Measurements from ENCODE around the gene PARK7.
"Not testable (repeated sequence)": the region's sequence is repeated elsewhere in the genome, so short reads cannot be mapped to it uniquely, and the experiment has no call there.

PARK7 gene

GRCh38 chr1:7943251-7943650 is 18.3 kb upstream of the PARK7 start:
- DNase-seq (ENCODE audit: low read depth): no peak

GRCh38 chr1:7948960-7949359 is 12.6 kb upstream of the PARK7 start:
- DNase-seq (ENCODE audit: low read depth): no peak

GRCh38 chr1:7952791-7953190 is 8.7 kb upstream of the PARK7 start:
- not testable (repeated sequence) for DNase-seq (ENCODE audit: low read depth)

GRCh38 chr1:7953850-7954609 is 7.5 kb upstream of the PARK7 start:
- DNase-seq (ENCODE audit: low read depth): peak; percentile 84

GRCh38 chr1:7954683-7955082 is 6.8 kb upstream of the PARK7 start:
- DNase-seq (ENCODE audit: low read depth): no peak

- DNase-seq (ENCODE audit: low read depth): no peak
Observed at GRCh38 chr1:7956218-7957032, 5.1 kb upstream of the PARK7 start.

GRCh38 chr1:7960165-7960564 is 1.3 kb upstream of the PARK7 start:
- no peak for DNase-seq (ENCODE audit: low read depth)

- DNase-seq (ENCODE audit: low read depth): no peak
Observed at GRCh38 chr1:7960867-7961215, 670 bp upstream of the PARK7 start.

GRCh38 chr1:7962014-7962335 is 464 bp downstream of the PARK7 start:
- DNase-seq (ENCODE audit: low read depth): no peak

- no peak for DNase-seq (ENCODE audit: low read depth)
Observed at GRCh38 chr1:7962636-7963377, 1.3 kb downstream of the PARK7 start.

- DNase-seq (ENCODE audit: low read depth): not testable (repeated sequence)
Observed at GRCh38 chr1:7963378-7963730, 1.8 kb downstream of the PARK7 start.

GRCh38 chr1:7963841-7964240 is 2.3 kb downstream of the PARK7 start:
- DNase-seq (ENCODE audit: low read depth): not testable (repeated sequence)

- DNase-seq (ENCODE audit: low read depth): no peak
Observed at GRCh38 chr1:7964476-7964875, 3.0 kb downstream of the PARK7 start.

GRCh38 chr1:7967196-7967595 is 5.7 kb downstream of the PARK7 start:
- no peak for DNase-seq (ENCODE audit: low read depth)

- DNase-seq (ENCODE audit: low read depth): no peak
Observed at GRCh38 chr1:7967651-7968050, 6.1 kb downstream of the PARK7 start.

- DNase-seq (ENCODE audit: low read depth): no peak
Observed at GRCh38 chr1:7970246-7970645, 8.7 kb downstream of the PARK7 start.

- no peak for DNase-seq (ENCODE audit: low read depth)
Observed at GRCh38 chr1:7971024-7971423, 9.5 kb downstream of the PARK7 start.

- no peak for DNase-seq (ENCODE audit: low read depth)
Observed at GRCh38 chr1:7972285-7972684, 10.8 kb downstream of the PARK7 start.

GRCh38 chr1:7973086-7973485 is 11.6 kb downstream of the PARK7 start:
- DNase-seq (ENCODE audit: low read depth): no peak

- DNase-seq (ENCODE audit: low read depth): peak; percentile 63
Observed at GRCh38 chr1:7975212-7975865, 13.8 kb downstream of the PARK7 start.

- DNase-seq (ENCODE audit: low read depth): no peak
Observed at GRCh38 chr1:7980984-7981383, 19.5 kb downstream of the PARK7 start.

- DNase-seq (ENCODE audit: low read depth): no peak
Observed at GRCh38 chr1:7983086-7983778, 21.7 kb downstream of the PARK7 start.
